Endodermal cell (in vitro differentiated cells): ENCODE results near the gene ACD. TPM values are rescaled to one million over a fixed set of nuclear protein-coding genes. Genes with fewer than 3 reads are reported as not detected.

Source experiments
- DNase-seq: peaks from one replicate; pipeline ENCODE4 v3.0.0-alpha.2; 2017
- H3K27ac ChIP-seq: 2 replicates; pipeline ENCODE4 v1.5.1; 2013; ENCODE audit warnings: mild to moderate bottlenecking, low read depth, low read length, moderate library complexity
- H3K27me3 ChIP-seq: 2 replicates; pipeline ENCODE4 v1.6.1; 2013; ENCODE audit warnings: mild to moderate bottlenecking, low read length, moderate library complexity; ENCODE audit not compliant: insufficient read depth, control insufficient read depth, poor library complexity, severe bottlenecking
- H3K36me3 ChIP-seq: 2 replicates; pipeline ENCODE4 v1.7.0; 2013; ENCODE audit warnings: mild to moderate bottlenecking, low read length, moderate library complexity; ENCODE audit not compliant: control insufficient read depth, insufficient read depth
- H3K4me1 ChIP-seq: one replicate; pipeline ENCODE4 v1.7.0; 2013; ENCODE audit warnings: low read length; ENCODE audit not compliant: control insufficient read depth, insufficient read depth
- H3K4me3 ChIP-seq: 2 replicates; pipeline ENCODE4 v1.5.1; 2013; ENCODE audit warnings: mild to moderate bottlenecking, low read length, moderate library complexity
- H3K9ac ChIP-seq: 2 replicates; pipeline ENCODE4 v1.6.1; 2013; ENCODE audit warnings: mild to moderate bottlenecking, low read length, moderate library complexity; ENCODE audit not compliant: poor library complexity, severe bottlenecking; ENCODE audit errors: extremely low read depth
- H3K9me3 ChIP-seq: 2 replicates; pipeline ENCODE4 v1.6.1; 2013; ENCODE audit warnings: mild to moderate bottlenecking, low read length, moderate library complexity; ENCODE audit not compliant: control insufficient read depth
- H3K27ac Mint-ChIP-seq: 2 replicates; pipeline ENCODE4 v1.8.0; 2020; ENCODE audit warnings: mixed read lengths
- H3K27me3 Mint-ChIP-seq: 2 replicates; pipeline ENCODE4 v1.8.0; 2021; ENCODE audit warnings: mild to moderate bottlenecking, mixed read lengths; ENCODE audit not compliant: insufficient read depth
- H3K36me3 Mint-ChIP-seq: 2 replicates; pipeline ENCODE4 v1.8.0; 2020; ENCODE audit warnings: low read depth, mixed read lengths
- H3K4me1 Mint-ChIP-seq: 2 replicates; pipeline ENCODE4 v1.8.0; 2020; ENCODE audit warnings: mixed read lengths
- H3K4me3 Mint-ChIP-seq: 2 replicates; pipeline ENCODE4 v1.8.0; 2020; ENCODE audit warnings: mild to moderate bottlenecking, moderate library complexity, mixed read lengths
- H3K9me3 Mint-ChIP-seq: 2 replicates; pipeline ENCODE4 v1.8.0; 2020; ENCODE audit warnings: mild to moderate bottlenecking, mixed read lengths
- WGBS, 2 experiments: methylation state at CpG; one replicate each; pipeline versions ENCODE4 v1.1.5 to v1.1.7; 2013; ENCODE audit warnings: missing lambda C conversion rate in 2 of 2, mixed read lengths in 1 of 2; ENCODE audit not compliant: insufficient coverage in 1 of 2, insufficient read length in 1 of 2; 5-methylcytosine and 5-hydroxymethylcytosine counted together
- total RNA-seq, 2 donors: library from RNA; stranded (reverse); fragmentation: NEBNext Ultra II Directional in 1 of 2; extraction: Animal tissue kit (Norgen Biotek cat#: 25700) in 1 of 2; gene quantifications; 2 replicates in 1 of 2; 3 replicates in 1 of 2; pipeline ENCODE4 v1.2.1, GENCODE V29; 2021
- TF ChIP-seq, protein P1 (sequence below): fragments of 200-600 bp; sonication (generic); conservative IDR thresholded peaks from 2 replicates; pipeline ENCODE4 v1.5.0; 2021; ENCODE audit warnings: antibody characterized with exemption, mild to moderate bottlenecking

The ACD gene
- total RNA-seq, 2 donors from 2014 or later, result 39.3 to 41.5 TPM

DNA sequence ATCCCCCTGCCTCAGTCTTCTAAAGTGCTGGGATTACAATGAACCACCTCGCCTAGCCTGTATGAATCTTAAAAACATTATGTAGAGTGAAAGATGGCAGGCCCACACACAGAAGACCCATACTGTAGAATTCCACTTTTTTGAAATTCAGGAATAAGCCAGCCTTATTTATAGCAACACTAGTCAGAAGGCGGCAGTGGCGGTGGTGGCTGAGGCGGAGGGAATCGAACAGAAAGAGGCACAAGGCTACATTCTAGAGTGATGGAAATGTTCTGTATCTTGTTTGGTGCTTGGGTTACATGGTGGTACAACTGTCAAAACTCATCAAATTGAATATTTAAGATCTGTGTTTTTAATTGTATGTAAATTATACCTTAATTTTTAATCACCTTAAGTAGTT lies 47.7 kb upstream of the ACD start:
- no peak overlapping the region for H3K27ac Mint-ChIP-seq
- no peak for DNase-seq
- no peaks in the 10 kb centered on the region for H3K27me3 Mint-ChIP-seq
- no peaks in the 10 kb centered on the region for H3K4me1 ChIP-seq
- no peaks in the 10 kb centered on the region for H3K9me3 Mint-ChIP-seq
- H3K4me3 ChIP-seq, result no peak overlapping the region
- 99 to 100% methylated on average over 4 to 5 of the region's 5 CpGs for WGBS, 2 experiments
- no peak overlapping the region for H3K4me3 Mint-ChIP-seq
- TF ChIP-seq, protein P1, sequence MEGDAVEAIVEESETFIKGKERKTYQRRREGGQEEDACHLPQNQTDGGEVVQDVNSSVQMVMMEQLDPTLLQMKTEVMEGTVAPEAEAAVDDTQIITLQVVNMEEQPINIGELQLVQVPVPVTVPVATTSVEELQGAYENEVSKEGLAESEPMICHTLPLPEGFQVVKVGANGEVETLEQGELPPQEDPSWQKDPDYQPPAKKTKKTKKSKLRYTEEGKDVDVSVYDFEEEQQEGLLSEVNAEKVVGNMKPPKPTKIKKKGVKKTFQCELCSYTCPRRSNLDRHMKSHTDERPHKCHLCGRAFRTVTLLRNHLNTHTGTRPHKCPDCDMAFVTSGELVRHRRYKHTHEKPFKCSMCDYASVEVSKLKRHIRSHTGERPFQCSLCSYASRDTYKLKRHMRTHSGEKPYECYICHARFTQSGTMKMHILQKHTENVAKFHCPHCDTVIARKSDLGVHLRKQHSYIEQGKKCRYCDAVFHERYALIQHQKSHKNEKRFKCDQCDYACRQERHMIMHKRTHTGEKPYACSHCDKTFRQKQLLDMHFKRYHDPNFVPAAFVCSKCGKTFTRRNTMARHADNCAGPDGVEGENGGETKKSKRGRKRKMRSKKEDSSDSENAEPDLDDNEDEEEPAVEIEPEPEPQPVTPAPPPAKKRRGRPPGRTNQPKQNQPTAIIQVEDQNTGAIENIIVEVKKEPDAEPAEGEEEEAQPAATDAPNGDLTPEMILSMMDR, result no peak
- H3K36me3 Mint-ChIP-seq, result no peaks in the 10 kb centered on the region
- H3K36me3 ChIP-seq, result no peaks in the 10 kb centered on the region
- H3K9me3 ChIP-seq, result no peaks in the 10 kb centered on the region
- H3K9ac ChIP-seq, result no peak overlapping the region
- H3K4me1 Mint-ChIP-seq, result peaks cover 13% of the 10 kb centered on the region
- H3K27ac ChIP-seq, result no peak overlapping the region
- H3K27me3 ChIP-seq, result no peaks in the 10 kb centered on the region

- Mint-ChIP-seq H3K36me3 (no peaks in the 10 kb centered on the region), H3K27me3 (no peaks in the 10 kb centered on the region), H3K4me1 (peaks cover 13% of the 10 kb centered on the region), H3K27ac (no peak overlapping the region), H3K4me3 (no peak overlapping the region), H3K9me3 (no peaks in the 10 kb centered on the region)
- no peak for DNase-seq
- Histone ChIP-seq H3K4me3 (no peak overlapping the region), H3K36me3 (no peaks in the 10 kb centered on the region), H3K9ac (no peak overlapping the region), H3K27ac (no peak overlapping the region), H3K4me1 (no peaks in the 10 kb centered on the region), H3K9me3 (no peaks in the 10 kb centered on the region), H3K27me3 (no peaks in the 10 kb centered on the region)
- TF ChIP-seq, protein P1, result no peak
- WGBS, 2 experiments, result 90 to 97% methylated on average over 2 to 4 of the region's 4 CpGs
Measured at GRCh38 chr16:67707210-67707609, 47.1 kb upstream of the ACD start.

- H3K4me3 Mint-ChIP-seq, result no peak overlapping the region
- TF ChIP-seq, protein P1, result no peak
- 96 to 98% methylated on average over 3 to 4 of the region's 5 CpGs for WGBS, 2 experiments
- Histone ChIP-seq H3K27me3 (no peaks in the 10 kb centered on the region), H3K4me1 (no peaks in the 10 kb centered on the region), H3K27ac (no peak overlapping the region), H3K9ac (no peak overlapping the region), H3K4me3 (no peak overlapping the region), H3K36me3 (no peaks in the 10 kb centered on the region), H3K9me3 (peaks cover 8% of the 10 kb centered on the region)
- H3K27ac Mint-ChIP-seq, result no peak overlapping the region
- H3K27me3 Mint-ChIP-seq, result no peaks in the 10 kb centered on the region
- H3K4me1 Mint-ChIP-seq, result no peaks in the 10 kb centered on the region
- H3K9me3 Mint-ChIP-seq, result peaks cover 2% of the 10 kb centered on the region
- H3K36me3 Mint-ChIP-seq, result no peaks in the 10 kb centered on the region
- no peak for DNase-seq
Measured at GRCh38 chr16:67704110-67704509, 44.0 kb upstream of the ACD start.
